Gastroesophageal sphincter (tissue), 4 donors: ENCODE results near the gene FIP1L1. TPM values are rescaled to one million over a fixed set of nuclear protein-coding genes. Genes with fewer than 3 reads are reported as not detected.

Experiments
- ATAC-seq: fragments of 150-250 bp; one replicate; pipeline ENCODE4 v1.9.1; 2016; ENCODE audit warnings: mild to moderate bottlenecking, moderate library complexity
- H3K27ac ChIP-seq, 4 donors: fragments of 200-600 bp; sonication (generic) in 3 of 4; 1 replicate in 3 of 4; 2 replicates in 1 of 4; pipeline ENCODE4 v1.5.1; 2016 to 2019
- H3K27me3 ChIP-seq: fragments of 200-600 bp; sonication (generic); one replicate; pipeline ENCODE4 v1.5.1; 2019
- H3K36me3 ChIP-seq, 2 donors: fragments of 200-600 bp; sonication (generic); one replicate each; pipeline ENCODE4 v1.5.1; 2019; ENCODE audit warnings: control low read depth in 1 of 2
- H3K4me1 ChIP-seq, 3 donors: fragments of 200-600 bp; sonication (generic); 1 replicate in 2 of 3; 2 replicates in 1 of 3; pipeline ENCODE4 v1.5.1; 2016 to 2019; ENCODE audit warnings: control low read depth in 2 of 3
- H3K4me3 ChIP-seq, 2 donors: fragments of 200-600 bp; sonication (generic); one replicate each; pipeline ENCODE4 v1.5.1; 2019; ENCODE audit warnings: mild to moderate bottlenecking in 1 of 2, moderate library complexity in 1 of 2
- H3K9me3 ChIP-seq, 3 donors: fragments of 200-600 bp; sonication (generic); one replicate each; pipeline ENCODE4 v1.5.1; 2017 to 2019; ENCODE audit warnings: control low read depth in 2 of 3
- EP300 ChIP-seq: sonication (generic); formaldehyde crosslinking; IDR thresholded peaks from one replicate; pipeline ENCODE4 v1.6.1; 2017; ENCODE audit warnings: antibody characterized with exemption, mild to moderate bottlenecking
- POLR2A ChIP-seq, 2 donors: fragments of 450-650 bp; IDR thresholded peaks; one replicate each; pipeline ENCODE4 v1.6.1; 2017; ENCODE audit warnings: antibody characterized with exemption in 2 of 2, mild to moderate bottlenecking in 2 of 2, moderate library complexity in 1 of 2
- POLR2AphosphoS5 ChIP-seq: sonication (generic); formaldehyde crosslinking; IDR thresholded peaks from one replicate; pipeline ENCODE4 v1.6.1; 2017; ENCODE audit warnings: antibody characterized with exemption
- WGBS, 2 donors: methylation state at CpG; one replicate each; pipeline ENCODE4 v1.1.5; 2018; ENCODE audit warnings: low coverage in 1 of 2; 5-methylcytosine and 5-hydroxymethylcytosine counted together
- total RNA-seq, 4 donors: library from RNA; depleted of rRNA; stranded (reverse); fragments of >200 nt; gene quantifications; one replicate each; pipeline ENCODE4 v1.1.0, GENCODE V29; 2016
- TF ChIP-seq, protein P1 (sequence below), 4 experiments: fragments of 200-600 bp in 2 of 4; fragments of 450-650 bp in 2 of 4; sonication (generic) in 1 of 4; IDR thresholded peaks; one replicate each; pipeline ENCODE4 v1.5.1; 2017 to 2019; ENCODE audit warnings: antibody characterized with exemption in 4 of 4, mild to moderate bottlenecking in 2 of 4, moderate library complexity in 2 of 4

The FIP1L1 gene
- total RNA-seq, 4 donors from 2014 or later, result 40.8 to 56.4 (median 43.8) TPM

DNA sequence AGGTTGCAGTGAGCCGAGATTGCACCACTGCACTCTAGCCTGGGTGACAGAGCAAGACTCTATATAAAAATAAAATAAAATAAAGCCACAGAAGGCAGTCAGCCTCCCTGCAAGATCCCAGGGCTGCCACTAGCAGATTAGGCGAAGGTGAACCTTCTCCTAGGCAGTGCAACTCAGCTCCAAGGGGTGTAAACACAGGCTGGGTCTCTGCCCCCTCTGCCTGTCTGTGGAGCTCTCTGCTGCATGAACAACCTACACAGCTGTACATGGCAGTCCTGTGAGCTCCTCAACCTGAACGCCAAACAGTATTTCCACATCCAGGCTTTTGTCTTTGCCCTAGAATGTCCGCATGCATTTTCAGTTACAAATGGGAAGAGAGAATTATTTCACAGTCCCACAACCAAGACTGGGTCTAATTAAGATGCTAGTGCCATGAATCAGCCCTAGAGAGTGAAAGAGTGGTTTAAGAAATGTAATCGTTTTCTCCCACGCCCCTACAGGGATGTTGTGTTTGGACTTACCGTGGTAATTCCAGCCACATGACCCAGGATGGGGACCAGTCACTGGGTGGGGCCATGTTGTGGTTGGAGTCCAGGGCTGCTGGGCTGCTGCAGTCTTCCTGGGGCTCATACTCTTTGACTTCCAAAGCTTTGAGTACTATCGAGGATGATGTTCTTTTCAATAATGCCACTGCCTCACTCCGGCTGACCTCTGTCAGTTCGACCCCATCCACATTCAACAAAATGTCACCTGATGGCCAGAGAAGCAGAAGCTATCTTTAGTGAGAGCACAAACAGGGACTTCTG, 99.0 kb downstream of the FIP1L1 start:
- WGBS, 2 donors, result 60 to 70% methylated on average over 5 to 6 of the region's 10 CpGs
- peak; percentile 69 for ATAC-seq
- Histone ChIP-seq H3K4me1 (no peaks in the 10 kb centered on the region), H3K4me3 (no peak overlapping the region), H3K36me3 (no peaks in the 10 kb centered on the region), H3K27ac (no peak overlapping the region), H3K27me3 (no peaks in the 10 kb centered on the region), H3K9me3 (no peaks in the 10 kb centered on the region)
- TF ChIP-seq, protein P1, sequence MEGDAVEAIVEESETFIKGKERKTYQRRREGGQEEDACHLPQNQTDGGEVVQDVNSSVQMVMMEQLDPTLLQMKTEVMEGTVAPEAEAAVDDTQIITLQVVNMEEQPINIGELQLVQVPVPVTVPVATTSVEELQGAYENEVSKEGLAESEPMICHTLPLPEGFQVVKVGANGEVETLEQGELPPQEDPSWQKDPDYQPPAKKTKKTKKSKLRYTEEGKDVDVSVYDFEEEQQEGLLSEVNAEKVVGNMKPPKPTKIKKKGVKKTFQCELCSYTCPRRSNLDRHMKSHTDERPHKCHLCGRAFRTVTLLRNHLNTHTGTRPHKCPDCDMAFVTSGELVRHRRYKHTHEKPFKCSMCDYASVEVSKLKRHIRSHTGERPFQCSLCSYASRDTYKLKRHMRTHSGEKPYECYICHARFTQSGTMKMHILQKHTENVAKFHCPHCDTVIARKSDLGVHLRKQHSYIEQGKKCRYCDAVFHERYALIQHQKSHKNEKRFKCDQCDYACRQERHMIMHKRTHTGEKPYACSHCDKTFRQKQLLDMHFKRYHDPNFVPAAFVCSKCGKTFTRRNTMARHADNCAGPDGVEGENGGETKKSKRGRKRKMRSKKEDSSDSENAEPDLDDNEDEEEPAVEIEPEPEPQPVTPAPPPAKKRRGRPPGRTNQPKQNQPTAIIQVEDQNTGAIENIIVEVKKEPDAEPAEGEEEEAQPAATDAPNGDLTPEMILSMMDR (IDR thresholded peaks at IDR 0.05), result no peak
- TF ChIP-seq POLR2A (IDR thresholded peaks at IDR 0.05) (no peak), EP300 (no peak), POLR2AphosphoS5 (no peak)

DNA sequence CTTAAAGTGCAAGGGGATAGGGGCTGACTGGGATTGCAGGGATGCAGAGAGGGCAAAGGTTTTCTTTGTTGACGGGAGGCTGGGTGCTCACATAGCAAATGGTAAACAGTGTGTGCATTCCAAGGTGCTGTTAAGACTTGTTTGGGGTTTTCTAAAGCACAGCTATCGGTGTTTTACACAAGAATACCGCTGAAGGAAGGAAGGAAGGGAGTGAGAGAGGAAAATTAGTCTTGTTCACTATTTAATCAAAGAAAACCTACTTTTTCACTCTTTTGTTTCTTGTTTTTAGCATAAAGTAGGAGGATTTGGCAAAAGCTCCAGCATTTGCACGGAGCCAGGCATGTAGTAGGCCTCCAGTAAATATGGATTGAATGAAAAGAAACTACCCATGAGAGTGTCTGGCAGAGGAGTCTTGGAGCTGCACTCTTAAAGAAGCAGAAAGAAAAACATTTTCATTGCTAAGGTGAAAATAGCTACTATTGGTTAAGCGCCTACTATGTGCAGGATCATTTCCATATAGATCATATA, 99.7 kb downstream of the FIP1L1 start:
- Histone ChIP-seq H3K4me1 (no peaks in the 10 kb centered on the region), H3K27me3 (no peaks in the 10 kb centered on the region), H3K36me3 (no peaks in the 10 kb centered on the region), H3K4me3 (no peak overlapping the region), H3K9me3 (no peaks in the 10 kb centered on the region), H3K27ac (no peak overlapping the region)
- 70 to 73% methylated on average over 4 to 5 of the region's 5 CpGs for WGBS, 2 donors
- ATAC-seq, result no peak
- TF ChIP-seq POLR2A (IDR thresholded peaks at IDR 0.05) (no peak), EP300 (no peak), POLR2AphosphoS5 (no peak)

DNA sequence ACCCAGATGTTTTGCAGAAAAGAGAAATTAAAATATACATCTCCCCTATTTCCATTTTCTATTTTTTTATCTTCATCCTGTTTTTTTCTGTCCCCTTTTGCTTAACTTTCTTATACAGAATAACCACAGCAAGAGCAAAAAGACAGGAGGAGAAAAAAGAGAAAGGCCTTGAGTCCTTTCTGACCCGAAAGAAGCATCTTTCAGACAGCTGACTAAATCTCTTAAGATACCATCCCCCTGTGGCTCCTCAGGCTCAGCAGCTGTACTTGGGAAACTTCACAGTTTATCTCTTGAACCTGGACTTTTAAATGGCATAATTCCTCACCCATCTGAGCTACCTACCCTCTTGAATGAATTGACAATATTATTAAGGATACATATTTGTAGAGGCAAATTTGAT, 100.2 kb downstream of the FIP1L1 start:
- Histone ChIP-seq H3K4me3 (no peak overlapping the region), H3K36me3 (no peaks in the 10 kb centered on the region), H3K27me3 (no peaks in the 10 kb centered on the region), H3K9me3 (no peaks in the 10 kb centered on the region), H3K27ac (no peak overlapping the region), H3K4me1 (no peaks in the 10 kb centered on the region)
- ATAC-seq, result no peak
- 75 to 91% methylated on average over 1 of the region's 1 CpG for WGBS, 2 donors
- no peak for TF ChIP-seq POLR2A (IDR thresholded peaks at IDR 0.05)

DNA sequence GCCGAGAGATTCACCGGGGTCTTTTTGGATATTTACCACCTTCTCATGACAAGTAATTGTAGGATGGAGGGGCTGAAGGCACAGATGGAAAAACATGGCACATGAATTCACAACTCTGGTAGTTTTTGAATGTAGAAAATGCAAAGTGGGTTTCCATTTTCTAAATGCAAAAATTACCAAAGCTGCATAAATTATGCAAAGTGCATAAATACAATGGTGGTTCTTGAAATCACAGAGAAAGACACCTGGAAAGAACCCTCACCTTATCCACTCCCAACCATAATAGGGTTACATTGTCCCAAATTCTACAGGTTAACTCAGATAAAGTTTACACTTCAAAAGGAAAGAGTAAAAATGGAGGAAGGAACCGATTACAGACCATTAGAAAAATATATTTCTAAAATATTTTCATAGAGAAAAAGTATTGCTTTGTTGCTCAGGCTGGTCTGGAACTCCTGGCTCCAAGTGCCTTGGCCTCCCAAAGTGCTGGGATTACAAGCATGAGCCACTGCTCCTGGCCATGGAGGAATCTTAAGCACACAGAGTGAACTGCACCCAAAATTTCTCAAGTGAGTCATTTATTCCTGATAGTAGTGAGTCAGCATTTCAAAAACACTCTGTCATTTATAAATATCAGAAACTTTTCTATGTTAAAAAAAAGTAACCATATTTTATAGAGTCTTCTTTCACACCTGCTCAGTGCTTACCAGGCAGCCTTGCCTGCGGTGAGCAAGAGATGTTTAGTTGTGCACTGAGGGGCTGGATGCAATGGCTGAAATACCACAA, 101.4 kb downstream of the FIP1L1 start:
- Histone ChIP-seq H3K4me3 (no peak overlapping the region), H3K4me1 (no peaks in the 10 kb centered on the region), H3K36me3 (no peaks in the 10 kb centered on the region), H3K27me3 (no peaks in the 10 kb centered on the region), H3K27ac (no peak overlapping the region), H3K9me3 (no peaks in the 10 kb centered on the region)
- TF ChIP-seq POLR2AphosphoS5, result no peak
- TF ChIP-seq POLR2A (IDR thresholded peaks at IDR 0.05), result no peak
- TF ChIP-seq, protein P1 (IDR thresholded peaks at IDR 0.05), result no peak
- TF ChIP-seq EP300, result no peak
- ATAC-seq, result no peak
- WGBS, 2 donors, result 71 to 94% methylated on average over 1 to 4 of the region's 4 CpGs

DNA sequence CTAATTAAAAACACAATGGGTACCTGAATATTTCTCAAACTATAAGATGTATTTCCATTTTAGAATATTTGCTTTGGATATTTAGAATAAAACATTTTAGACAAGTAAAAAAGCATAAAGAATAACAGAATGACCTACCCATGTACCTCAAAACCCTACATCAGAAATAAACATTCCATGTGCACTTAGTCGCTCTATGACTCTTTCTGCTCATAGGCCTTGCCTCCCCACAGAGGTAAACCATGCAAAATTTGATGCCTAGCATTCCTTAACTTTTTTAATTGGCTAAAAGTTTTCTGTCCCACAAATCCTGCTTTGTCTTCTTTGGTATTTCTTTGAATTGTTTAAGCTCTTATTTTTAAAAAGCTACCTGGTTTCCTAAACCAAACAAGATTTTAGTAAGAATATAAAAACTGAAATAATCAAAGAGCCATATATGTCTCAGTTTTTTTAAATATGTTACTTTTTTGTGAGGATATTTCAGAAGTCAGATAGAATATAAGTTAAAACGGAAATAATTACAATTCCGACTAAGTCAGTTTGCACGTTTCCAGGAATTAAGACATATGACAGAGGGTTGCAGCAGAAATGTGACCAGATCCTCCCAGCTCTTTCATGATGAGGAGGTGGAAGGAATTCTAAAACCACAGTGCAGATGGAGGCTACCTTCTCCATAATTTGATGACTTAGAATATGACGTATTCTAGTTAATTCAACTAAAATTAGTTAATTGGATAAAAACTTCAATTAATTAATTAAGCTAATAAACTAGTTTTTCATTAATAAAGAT, 102.5 kb downstream of the FIP1L1 start:
- H3K4me3 ChIP-seq, result no peak overlapping the region
- no peaks in the 10 kb centered on the region for H3K4me1 ChIP-seq
- TF ChIP-seq POLR2AphosphoS5, result no peak
- H3K27me3 ChIP-seq, result no peaks in the 10 kb centered on the region
- WGBS, 2 donors, result 86 to 87% methylated on average over 5 of the region's 5 CpGs
- no peaks in the 10 kb centered on the region for H3K9me3 ChIP-seq
- no peaks in the 10 kb centered on the region for H3K36me3 ChIP-seq
- no peak for ATAC-seq
- H3K27ac ChIP-seq, result no peak overlapping the region

DNA sequence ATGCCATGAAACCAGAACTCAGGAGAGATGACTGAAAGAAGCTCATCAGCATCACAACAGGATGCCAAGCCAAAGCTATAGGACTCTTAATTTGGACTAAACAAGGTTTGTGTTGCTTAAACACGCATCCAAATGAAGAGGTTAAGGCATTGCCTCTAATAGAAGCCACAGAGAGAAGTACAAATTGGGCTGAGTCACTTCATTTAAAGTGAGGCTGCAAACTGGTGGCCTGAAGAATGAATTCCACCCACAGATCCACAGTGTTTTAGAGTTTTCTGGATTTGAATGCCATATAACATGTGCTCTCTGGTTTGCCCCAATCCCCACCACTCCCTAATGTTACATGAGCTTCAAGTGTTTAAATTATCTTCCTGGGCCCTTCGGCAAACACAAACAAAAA, 103.5 kb downstream of the FIP1L1 start:
- ATAC-seq, result no peak
- Histone ChIP-seq H3K4me1 (no peaks in the 10 kb centered on the region), H3K27ac (no peak overlapping the region), H3K4me3 (no peak overlapping the region), H3K36me3 (no peaks in the 10 kb centered on the region), H3K27me3 (no peaks in the 10 kb centered on the region), H3K9me3 (no peaks in the 10 kb centered on the region)
- TF ChIP-seq POLR2AphosphoS5, result no peak
- no peak for TF ChIP-seq POLR2A (IDR thresholded peaks at IDR 0.05)
- TF ChIP-seq, protein P1 (IDR thresholded peaks at IDR 0.05), result no peak
- no peak for TF ChIP-seq EP300
- WGBS, 2 donors, result 90 to 96% methylated on average over 2 of the region's 2 CpGs
